Measurements from ENCODE around the gene NPM3.
"Not testable (repeated sequence)": the region's sequence is repeated elsewhere in the genome, so short reads cannot be mapped to it uniquely, and the experiment has no call there.

Gene NPM3

GRCh38 chr10:101789686-101790085, 6.4 kb upstream of the NPM3 start:
- Histone ChIP-seq H3K9me3 (ENCODE audit: control insufficient read depth, insufficient read depth, low read length) (no peaks in the 10 kb centered on the region), H3K4me3 (ENCODE audit: low read depth, low read length) (no peak overlapping the region), H3K36me3 (ENCODE audit: control insufficient read depth, insufficient read depth, low read length) (peaks cover 42% of the 10 kb centered on the region), H3K4me1 (ENCODE audit: control insufficient read depth, insufficient read depth, low read length) (no peaks in the 10 kb centered on the region), H3K9ac (ENCODE audit: low read depth, low read length) (no peak overlapping the region), H3K27me3 (ENCODE audit: control insufficient read depth, insufficient read depth, low read length) (no peaks in the 10 kb centered on the region)

GRCh38 chr10:101789231-101789630, 6.0 kb upstream of the NPM3 start:
- not testable (repeated sequence) for H3K27me3 ChIP-seq (ENCODE audit: control insufficient read depth, insufficient read depth, low read length); H3K9me3 ChIP-seq (ENCODE audit: control insufficient read depth, insufficient read depth, low read length); H3K9ac ChIP-seq (ENCODE audit: low read depth, low read length); H3K4me1 ChIP-seq (ENCODE audit: control insufficient read depth, insufficient read depth, low read length); H3K4me3 ChIP-seq (ENCODE audit: low read depth, low read length)
- peaks cover 42% of the 10 kb centered on the region for H3K36me3 ChIP-seq (ENCODE audit: control insufficient read depth, insufficient read depth, low read length)

GRCh38 chr10:101785801-101786200, 2.6 kb upstream of the NPM3 start:
- Histone ChIP-seq H3K9me3 (ENCODE audit: control insufficient read depth, insufficient read depth, low read length) (no peaks in the 10 kb centered on the region), H3K36me3 (ENCODE audit: control insufficient read depth, insufficient read depth, low read length) (peaks cover 31% of the 10 kb centered on the region), H3K4me3 (ENCODE audit: low read depth, low read length) (no peak overlapping the region), H3K9ac (ENCODE audit: low read depth, low read length) (no peak overlapping the region), H3K27me3 (ENCODE audit: control insufficient read depth, insufficient read depth, low read length) (no peaks in the 10 kb centered on the region), H3K4me1 (ENCODE audit: control insufficient read depth, insufficient read depth, low read length) (no peaks in the 10 kb centered on the region)

DNA sequence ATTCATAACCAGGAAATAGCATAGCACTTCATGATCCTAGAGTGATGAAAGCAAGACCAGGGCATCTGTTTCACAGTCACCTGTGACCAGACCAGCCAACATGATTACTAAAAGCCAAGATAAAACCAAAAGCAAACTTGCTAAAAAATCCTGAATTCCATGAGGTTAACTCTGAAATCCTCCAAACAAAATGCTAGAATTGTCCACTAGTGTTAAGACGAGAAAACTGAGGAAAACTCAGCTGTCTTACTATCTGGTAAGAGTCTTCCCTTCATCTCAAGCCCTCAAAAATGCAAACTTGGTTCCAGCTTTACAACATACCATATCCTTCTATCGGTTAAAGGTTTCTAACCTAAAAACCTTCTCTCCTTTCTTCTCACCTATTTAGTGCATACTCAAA, 1.3 kb upstream of the NPM3 start:
- Histone ChIP-seq H3K9ac (ENCODE audit: low read depth, low read length) (no peak overlapping the region), H3K27me3 (ENCODE audit: control insufficient read depth, insufficient read depth, low read length) (peaks cover 4% of the 10 kb centered on the region), H3K4me1 (ENCODE audit: control insufficient read depth, insufficient read depth, low read length) (peaks cover 7% of the 10 kb centered on the region), H3K9me3 (ENCODE audit: control insufficient read depth, insufficient read depth, low read length) (no peaks in the 10 kb centered on the region), H3K36me3 (ENCODE audit: control insufficient read depth, insufficient read depth, low read length) (peaks cover 30% of the 10 kb centered on the region), H3K4me3 (ENCODE audit: low read depth, low read length) (no peak overlapping the region)

- Histone ChIP-seq H3K36me3 (ENCODE audit: control insufficient read depth, insufficient read depth, low read length) (peaks cover 30% of the 10 kb centered on the region), H3K9me3 (ENCODE audit: control insufficient read depth, insufficient read depth, low read length) (no peaks in the 10 kb centered on the region), H3K4me1 (ENCODE audit: control insufficient read depth, insufficient read depth, low read length) (peaks cover 7% of the 10 kb centered on the region), H3K27me3 (ENCODE audit: control insufficient read depth, insufficient read depth, low read length) (peaks cover 4% of the 10 kb centered on the region), H3K9ac (ENCODE audit: low read depth, low read length) (peak overlapping the region; percentile 94), H3K4me3 (ENCODE audit: low read depth, low read length) (peak overlapping the region; percentile 91)
Observed at GRCh38 chr10:101783736-101784118, 481 bp upstream of the NPM3 start.

DNA sequence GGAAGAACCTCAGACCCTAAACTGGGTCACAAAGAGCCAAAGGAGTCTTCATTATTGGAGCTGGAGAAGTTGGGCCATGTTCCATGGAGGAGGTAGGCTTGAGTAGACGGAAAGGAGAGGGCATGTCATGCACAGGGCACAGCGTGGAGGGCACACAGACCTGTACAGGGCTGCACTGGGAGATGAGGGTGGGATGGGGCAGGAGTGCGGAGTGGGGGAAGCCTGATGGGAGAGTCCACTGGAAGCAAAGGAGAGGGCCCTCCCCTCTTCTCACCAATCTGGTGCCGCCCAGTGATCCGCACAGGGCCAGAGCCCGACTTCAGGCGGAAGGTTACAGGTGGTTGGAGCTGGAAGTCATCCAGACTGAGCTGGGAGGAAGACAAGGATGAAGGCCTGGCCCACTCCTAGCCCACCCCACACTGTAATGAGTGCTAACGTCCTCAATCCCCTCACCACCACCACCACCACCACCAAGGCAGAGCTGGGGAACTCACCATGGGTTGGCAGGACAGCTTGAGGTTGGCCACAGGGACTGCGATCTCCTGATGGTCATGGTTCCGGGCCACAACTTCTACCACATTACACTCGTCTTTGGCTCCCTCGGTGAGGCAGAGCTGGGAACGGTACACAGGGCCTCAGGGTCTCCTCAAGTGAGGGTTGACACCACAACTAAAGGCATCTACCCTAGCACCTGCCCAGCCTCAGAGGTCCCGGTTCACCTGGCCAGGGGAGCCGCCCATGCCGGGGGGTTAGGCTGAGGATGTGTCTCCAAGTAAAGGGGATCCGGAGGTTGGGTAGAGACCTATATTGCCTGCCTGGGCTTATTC, 1.0 kb downstream of the NPM3 start:
- Histone ChIP-seq H3K36me3 (ENCODE audit: control insufficient read depth, insufficient read depth, low read length) (peaks cover 25% of the 10 kb centered on the region), H3K9me3 (ENCODE audit: control insufficient read depth, insufficient read depth, low read length) (no peaks in the 10 kb centered on the region), H3K4me3 (ENCODE audit: low read depth, low read length) (peak overlapping the region; percentile 91), H3K27me3 (ENCODE audit: control insufficient read depth, insufficient read depth, low read length) (peaks cover 16% of the 10 kb centered on the region), H3K9ac (ENCODE audit: low read depth, low read length) (peak overlapping the region; percentile 94), H3K4me1 (ENCODE audit: control insufficient read depth, insufficient read depth, low read length) (peaks cover 10% of the 10 kb centered on the region)

GRCh38 chr10:101781655-101781983, 1.6 kb downstream of the NPM3 start:
- Histone ChIP-seq H3K4me3 (ENCODE audit: low read depth, low read length) (peak overlapping the region; percentile 91), H3K4me1 (ENCODE audit: control insufficient read depth, insufficient read depth, low read length) (peaks cover 10% of the 10 kb centered on the region), H3K27me3 (ENCODE audit: control insufficient read depth, insufficient read depth, low read length) (peaks cover 21% of the 10 kb centered on the region), H3K9ac (ENCODE audit: low read depth, low read length) (no peak overlapping the region), H3K9me3 (ENCODE audit: control insufficient read depth, insufficient read depth, low read length) (no peaks in the 10 kb centered on the region), H3K36me3 (ENCODE audit: control insufficient read depth, insufficient read depth, low read length) (peaks cover 20% of the 10 kb centered on the region)

DNA sequence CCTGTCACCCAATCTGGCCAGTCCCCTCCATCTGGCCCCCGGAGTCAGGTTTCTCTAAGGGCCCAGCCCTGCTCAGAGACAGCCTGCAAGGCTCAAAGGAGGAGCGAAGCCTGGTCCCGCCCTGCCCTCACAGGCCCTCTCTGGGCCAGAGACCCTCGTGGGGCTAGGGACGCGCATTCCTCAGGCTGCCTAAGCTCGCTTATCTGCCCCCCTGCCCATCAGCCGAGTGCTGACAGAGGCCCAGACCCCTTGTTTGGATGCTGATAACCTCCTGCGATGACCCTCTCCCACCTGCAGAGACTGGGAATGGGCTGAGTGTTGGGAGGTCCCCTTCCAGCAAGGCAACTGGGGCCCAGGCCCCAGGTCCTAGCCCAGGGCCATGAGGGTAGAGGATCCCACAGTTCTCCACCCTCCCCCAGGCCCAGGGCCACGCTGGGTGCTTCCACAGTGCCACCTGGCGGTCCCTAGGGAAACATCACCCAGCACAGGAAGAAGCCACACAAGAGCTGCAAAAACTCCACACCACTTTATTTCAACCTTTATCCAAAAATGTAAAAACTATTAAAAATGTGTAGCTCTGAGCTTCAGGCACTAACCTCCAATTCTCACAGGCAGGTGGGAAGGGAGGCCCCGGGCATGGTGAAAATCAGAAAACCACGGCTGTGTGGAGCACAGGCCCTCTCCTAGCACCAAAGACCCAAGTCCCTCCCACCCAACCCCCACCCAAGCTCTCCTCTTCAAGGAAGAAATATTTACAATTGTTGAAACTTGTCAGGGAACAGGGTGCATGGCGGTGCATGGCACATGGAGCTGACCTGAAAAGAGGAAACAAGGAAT, 2.2 kb downstream of the NPM3 start:
- H3K4me3 ChIP-seq (ENCODE audit: low read depth, low read length): peak overlapping the region; percentile 22
- peaks cover 23% of the 10 kb centered on the region for H3K27me3 ChIP-seq (ENCODE audit: control insufficient read depth, insufficient read depth, low read length)
- peak overlapping the region; percentile 24 for H3K9ac ChIP-seq (ENCODE audit: low read depth, low read length)
- H3K36me3 ChIP-seq (ENCODE audit: control insufficient read depth, insufficient read depth, low read length): peaks cover 15% of the 10 kb centered on the region
- no peaks in the 10 kb centered on the region for H3K9me3 ChIP-seq (ENCODE audit: control insufficient read depth, insufficient read depth, low read length)
- H3K4me1 ChIP-seq (ENCODE audit: control insufficient read depth, insufficient read depth, low read length): peaks cover 10% of the 10 kb centered on the region

- Histone ChIP-seq H3K9ac (ENCODE audit: low read depth, low read length) (no peak overlapping the region), H3K9me3 (ENCODE audit: control insufficient read depth, insufficient read depth, low read length) (no peaks in the 10 kb centered on the region), H3K4me3 (ENCODE audit: low read depth, low read length) (peak overlapping the region; percentile 66), H3K27me3 (ENCODE audit: control insufficient read depth, insufficient read depth, low read length) (peaks cover 25% of the 10 kb centered on the region), H3K36me3 (ENCODE audit: control insufficient read depth, insufficient read depth, low read length) (peaks cover 13% of the 10 kb centered on the region), H3K4me1 (ENCODE audit: control insufficient read depth, insufficient read depth, low read length) (peaks cover 10% of the 10 kb centered on the region)
Observed at GRCh38 chr10:101780187-101780817, 2.9 kb downstream of the NPM3 start.

- peaks cover 10% of the 10 kb centered on the region for H3K4me1 ChIP-seq (ENCODE audit: control insufficient read depth, insufficient read depth, low read length)
- H3K9ac ChIP-seq (ENCODE audit: low read depth, low read length): no peak overlapping the region
- peak overlapping the region; percentile 66 for H3K4me3 ChIP-seq (ENCODE audit: low read depth, low read length)
- H3K9me3 ChIP-seq (ENCODE audit: control insufficient read depth, insufficient read depth, low read length): no peaks in the 10 kb centered on the region
- H3K27me3 ChIP-seq (ENCODE audit: control insufficient read depth, insufficient read depth, low read length): peaks cover 32% of the 10 kb centered on the region
- H3K36me3 ChIP-seq (ENCODE audit: control insufficient read depth, insufficient read depth, low read length): peaks cover 13% of the 10 kb centered on the region
Observed at GRCh38 chr10:101779544-101780186, 3.6 kb downstream of the NPM3 start.

- Histone ChIP-seq H3K9me3 (ENCODE audit: control insufficient read depth, insufficient read depth, low read length) (no peaks in the 10 kb centered on the region), H3K4me1 (ENCODE audit: control insufficient read depth, insufficient read depth, low read length) (peaks cover 10% of the 10 kb centered on the region), H3K27me3 (ENCODE audit: control insufficient read depth, insufficient read depth, low read length) (peaks cover 39% of the 10 kb centered on the region), H3K36me3 (ENCODE audit: control insufficient read depth, insufficient read depth, low read length) (peaks cover 13% of the 10 kb centered on the region), H3K4me3 (ENCODE audit: low read depth, low read length) (peak overlapping the region; percentile 66), H3K9ac (ENCODE audit: low read depth, low read length) (no peak overlapping the region)
Observed at GRCh38 chr10:101778781-101779543, 4.3 kb downstream of the NPM3 start.

Data from iPS-15b (cell line).